GM12878 (cell line): Measurements from ENCODE around the gene DDAH1.

Experiments used
- GABPA ChIP-seq: IDR thresholded peaks from 2 replicates; pipeline ENCODE4 v1.6.1; 2014; ENCODE audit warnings: antibody characterized with exemption, low read depth, mild to moderate bottlenecking, inconsistent platforms
- POLR2A ChIP-seq: IDR thresholded peaks from 2 replicates; pipeline ENCODE4 v1.6.1; 2011; ENCODE audit warnings: low read depth, mild to moderate bottlenecking, low read length
- RFX5 ChIP-seq: IDR thresholded peaks from 2 replicates; pipeline ENCODE4 v1.6.1; 2011; ENCODE audit warnings: low read depth, low read length, improper control_type of control experiment
- SMC3 ChIP-seq: IDR thresholded peaks from 2 replicates; pipeline ENCODE4 v1.6.1; 2011; ENCODE audit warnings: low read length, improper control_type of control experiment, borderline replicate concordance
- TCF12 ChIP-seq: IDR thresholded peaks from 2 replicates; pipeline ENCODE4 v1.6.1; 2011; ENCODE audit warnings: low read depth, mild to moderate bottlenecking, low read length
- ZNF24 ChIP-seq: fragments of 450-650 bp; IDR thresholded peaks from 2 replicates; pipeline ENCODE4 v1.6.1; 2017; ENCODE audit warnings: antibody characterized with exemption, mild to moderate bottlenecking
- TF ChIP-seq, protein P1 (sequence below), 3 experiments: IDR thresholded peaks in 2 of 3; conservative IDR thresholded peaks in 1 of 3; 2 replicates each; pipeline ENCODE4 v1.5.1; 2011; ENCODE audit warnings: low read depth in 3 of 3, low read length in 3 of 3, mild to moderate bottlenecking in 3 of 3, control low read depth in 2 of 3, moderate library complexity in 2 of 3, inconsistent platforms in 1 of 3, mixed read lengths in 1 of 3; ENCODE audit not compliant: control insufficient read depth in 2 of 3, insufficient read depth in 1 of 3; ENCODE audit errors: extremely low read depth in 1 of 3
- TF ChIP-seq, protein P2 (sequence below): fragments of 450-650 bp; formaldehyde crosslinking; IDR thresholded peaks from 2 replicates; pipeline ENCODE4 v1.5.0; 2022; ENCODE audit warnings: mild to moderate bottlenecking, missing genetic modification characterization
- TF ChIP-seq, protein P3 (sequence below): IDR thresholded peaks from 2 replicates; pipeline ENCODE4 v1.6.1; 2011; ENCODE audit warnings: low read depth, low read length, improper control_type of control experiment, borderline replicate concordance

DNA sequence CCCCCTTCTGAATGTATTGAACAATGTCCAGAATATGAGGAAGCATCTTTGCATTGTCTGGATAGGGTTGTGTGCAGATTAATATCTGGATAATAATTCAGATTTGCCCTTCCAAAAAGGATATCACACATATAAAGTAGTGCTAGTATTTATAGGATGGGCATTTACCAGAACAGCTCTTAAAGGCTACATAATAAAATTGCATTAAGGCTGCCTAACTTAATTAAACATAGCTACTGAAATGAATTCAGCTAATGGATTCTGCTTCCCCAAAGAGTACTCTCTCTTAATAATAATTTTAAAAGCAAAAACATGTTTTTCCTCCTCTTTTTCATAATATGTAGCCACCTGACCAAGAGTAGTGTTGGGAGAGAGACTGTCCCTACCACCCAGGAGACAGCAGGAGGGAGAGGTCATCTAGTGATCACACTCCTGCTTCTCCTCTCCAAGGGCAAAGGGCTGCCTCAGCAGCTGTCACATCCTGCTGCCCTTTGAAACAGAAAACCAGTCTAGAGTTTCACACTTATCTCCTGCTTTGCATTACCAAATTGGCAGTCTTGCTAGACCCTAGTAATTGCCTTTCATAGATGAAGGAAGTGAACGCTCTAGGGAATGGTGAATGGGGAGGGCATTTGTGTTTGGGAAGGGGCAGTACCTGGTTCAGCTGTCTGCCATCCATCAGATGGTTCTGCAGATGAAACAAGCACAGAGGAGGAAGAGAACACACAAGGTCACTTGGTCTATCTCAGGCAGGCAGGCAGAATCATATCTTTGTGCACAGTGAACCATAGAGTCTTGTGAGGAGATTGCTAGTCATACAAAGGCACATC lies 29.3 kb upstream of the DDAH1 start:
- TF ChIP-seq SMC3, result no peak
- no peak for TF ChIP-seq POLR2A
- TF ChIP-seq, protein P1, sequence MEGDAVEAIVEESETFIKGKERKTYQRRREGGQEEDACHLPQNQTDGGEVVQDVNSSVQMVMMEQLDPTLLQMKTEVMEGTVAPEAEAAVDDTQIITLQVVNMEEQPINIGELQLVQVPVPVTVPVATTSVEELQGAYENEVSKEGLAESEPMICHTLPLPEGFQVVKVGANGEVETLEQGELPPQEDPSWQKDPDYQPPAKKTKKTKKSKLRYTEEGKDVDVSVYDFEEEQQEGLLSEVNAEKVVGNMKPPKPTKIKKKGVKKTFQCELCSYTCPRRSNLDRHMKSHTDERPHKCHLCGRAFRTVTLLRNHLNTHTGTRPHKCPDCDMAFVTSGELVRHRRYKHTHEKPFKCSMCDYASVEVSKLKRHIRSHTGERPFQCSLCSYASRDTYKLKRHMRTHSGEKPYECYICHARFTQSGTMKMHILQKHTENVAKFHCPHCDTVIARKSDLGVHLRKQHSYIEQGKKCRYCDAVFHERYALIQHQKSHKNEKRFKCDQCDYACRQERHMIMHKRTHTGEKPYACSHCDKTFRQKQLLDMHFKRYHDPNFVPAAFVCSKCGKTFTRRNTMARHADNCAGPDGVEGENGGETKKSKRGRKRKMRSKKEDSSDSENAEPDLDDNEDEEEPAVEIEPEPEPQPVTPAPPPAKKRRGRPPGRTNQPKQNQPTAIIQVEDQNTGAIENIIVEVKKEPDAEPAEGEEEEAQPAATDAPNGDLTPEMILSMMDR (IDR thresholded peaks at IDR 0.05 in 2 of 3, conservative IDR thresholded peaks at IDR 0.05 in 1 of 3; ENCODE audit: control insufficient read depth in 2 of 3, extremely low read depth in 1 of 3, insufficient read depth in 1 of 3, low read depth in 3 of 3, low read length in 3 of 3), result no peak
- TF ChIP-seq GABPA, result no peak
- no peak for TF ChIP-seq ZNF24
- TF ChIP-seq RFX5, result no peak
- TF ChIP-seq, protein P2, sequence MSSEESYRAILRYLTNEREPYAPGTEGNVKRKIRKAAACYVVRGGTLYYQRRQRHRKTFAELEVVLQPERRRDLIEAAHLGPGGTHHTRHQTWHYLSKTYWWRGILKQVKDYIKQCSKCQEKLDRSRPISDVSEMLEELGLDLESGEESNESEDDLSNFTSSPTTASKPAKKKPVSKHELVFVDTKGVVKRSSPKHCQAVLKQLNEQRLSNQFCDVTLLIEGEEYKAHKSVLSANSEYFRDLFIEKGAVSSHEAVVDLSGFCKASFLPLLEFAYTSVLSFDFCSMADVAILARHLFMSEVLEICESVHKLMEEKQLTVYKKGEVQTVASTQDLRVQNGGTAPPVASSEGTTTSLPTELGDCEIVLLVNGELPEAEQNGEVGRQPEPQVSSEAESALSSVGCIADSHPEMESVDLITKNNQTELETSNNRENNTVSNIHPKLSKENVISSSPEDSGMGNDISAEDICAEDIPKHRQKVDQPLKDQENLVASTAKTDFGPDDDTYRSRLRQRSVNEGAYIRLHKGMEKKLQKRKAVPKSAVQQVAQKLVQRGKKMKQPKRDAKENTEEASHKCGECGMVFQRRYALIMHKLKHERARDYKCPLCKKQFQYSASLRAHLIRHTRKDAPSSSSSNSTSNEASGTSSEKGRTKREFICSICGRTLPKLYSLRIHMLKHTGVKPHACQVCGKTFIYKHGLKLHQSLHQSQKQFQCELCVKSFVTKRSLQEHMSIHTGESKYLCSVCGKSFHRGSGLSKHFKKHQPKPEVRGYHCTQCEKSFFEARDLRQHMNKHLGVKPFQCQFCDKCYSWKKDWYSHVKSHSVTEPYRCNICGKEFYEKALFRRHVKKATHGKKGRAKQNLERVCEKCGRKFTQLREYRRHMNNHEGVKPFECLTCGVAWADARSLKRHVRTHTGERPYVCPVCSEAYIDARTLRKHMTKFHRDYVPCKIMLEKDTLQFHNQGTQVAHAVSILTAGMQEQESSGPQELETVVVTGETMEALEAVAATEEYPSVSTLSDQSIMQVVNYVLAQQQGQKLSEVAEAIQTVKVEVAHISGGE (CRISPR knock-in tag), result no peak
- TF ChIP-seq TCF12, result no peak
- TF ChIP-seq, protein P3, sequence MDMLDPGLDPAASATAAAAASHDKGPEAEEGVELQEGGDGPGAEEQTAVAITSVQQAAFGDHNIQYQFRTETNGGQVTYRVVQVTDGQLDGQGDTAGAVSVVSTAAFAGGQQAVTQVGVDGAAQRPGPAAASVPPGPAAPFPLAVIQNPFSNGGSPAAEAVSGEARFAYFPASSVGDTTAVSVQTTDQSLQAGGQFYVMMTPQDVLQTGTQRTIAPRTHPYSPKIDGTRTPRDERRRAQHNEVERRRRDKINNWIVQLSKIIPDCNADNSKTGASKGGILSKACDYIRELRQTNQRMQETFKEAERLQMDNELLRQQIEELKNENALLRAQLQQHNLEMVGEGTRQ, result no peak
